Spleen (tissue), 11 donors: ENCODE results near the gene CTNNA2. TPM values are rescaled to one million over a fixed set of nuclear protein-coding genes. Genes with fewer than 3 reads are reported as not detected.

Experiments
- DNase-seq: peaks from one replicate; pipeline ENCODE4 v3.0.0-alpha.2; 2020
- H3K27ac ChIP-seq, 8 donors: fragments of 200-600 bp; sonication (generic) in 7 of 8; 1 replicate in 4 of 8; 2 replicates in 4 of 8; pipeline versions ENCODE4 v1.5.0 to v1.8.0; 2016 to 2021; ENCODE audit warnings: inconsistent platforms in 4 of 8, mild to moderate bottlenecking in 4 of 8, moderate library complexity in 1 of 8
- H3K27me3 ChIP-seq, 7 donors: fragments of 200-600 bp; sonication (generic) in 6 of 7; replicated peaks in 1 of 7; 1 replicate in 4 of 7; 2 replicates in 3 of 7; pipeline versions ENCODE4 v1.5.0 to v1.8.0; 2016 to 2021; ENCODE audit warnings: inconsistent platforms in 3 of 7, mild to moderate bottlenecking in 1 of 7
- H3K36me3 ChIP-seq, 6 donors: fragments of 200-600 bp; sonication (generic) in 5 of 6; 1 replicate in 4 of 6; 2 replicates in 2 of 6; pipeline versions ENCODE4 v1.5.0 to v1.8.0; 2016 to 2021; ENCODE audit warnings: inconsistent platforms in 2 of 6
- H3K4me1 ChIP-seq, 6 donors: fragments of 200-600 bp; sonication (generic) in 5 of 6; 1 replicate in 3 of 6; 2 replicates in 3 of 6; pipeline versions ENCODE4 v1.5.0 to v1.8.0; 2016 to 2021; ENCODE audit warnings: inconsistent platforms in 3 of 6
- H3K4me3 ChIP-seq, 8 donors: fragments of 200-600 bp; sonication (generic) in 7 of 8; 1 replicate in 4 of 8; 2 replicates in 4 of 8; pipeline versions ENCODE4 v1.5.0 to v1.8.0; 2016 to 2021; ENCODE audit warnings: inconsistent platforms in 4 of 8, mild to moderate bottlenecking in 4 of 8, moderate library complexity in 2 of 8
- H3K9me3 ChIP-seq, 8 donors: fragments of 200-600 bp; sonication (generic) in 7 of 8; 1 replicate in 4 of 8; 2 replicates in 4 of 8; pipeline versions ENCODE4 v1.5.0 to v1.8.0; 2016 to 2021; ENCODE audit warnings: inconsistent platforms in 4 of 8
- POLR2A ChIP-seq, 3 donors: fragments of 450-650 bp; IDR thresholded peaks; one replicate each; pipeline ENCODE4 v1.5.1; 2017; ENCODE audit warnings: antibody characterized with exemption in 3 of 3, mild to moderate bottlenecking in 1 of 3
- POLR2AphosphoS5 ChIP-seq, 3 donors: sonication (generic); formaldehyde crosslinking; IDR thresholded peaks; one replicate each; pipeline ENCODE4 v1.5.1; 2017; ENCODE audit warnings: antibody characterized with exemption in 3 of 3
- WGBS, 5 donors: extraction: QIAGEN DNeasy Blood & Tissue Kit in 3 of 5; methylation state at CpG; one replicate each; pipeline versions ENCODE4 v1.1.5 to v1.1.7; 2013 to 2018; 5-methylcytosine and 5-hydroxymethylcytosine counted together
- intact Hi-C: fragments of 100-400 bp; cut with DNase I; formaldehyde crosslinking; loops from one replicate; pipeline ENCODE4 v1.15.0; 2023; ENCODE audit warnings: low total_unique reads
- polyA plus RNA-seq, 3 donors: library from polyadenylated mRNA; stranded (reverse); fragments of 200-250 nt; gene quantifications; one replicate each; pipeline ENCODE4 v1.2.1, GENCODE V29; 2013
- total RNA-seq, 7 donors: library from RNA; depleted of rRNA in 3 of 7; stranded (reverse); fragments of >200 nt in 3 of 7; fragmentation: NEBNext Ultra II Directional in 4 of 7; extraction: Animal tissue kit (Norgen Biotek cat#: 25700) in 4 of 7; gene quantifications; one replicate each; pipeline versions ENCODE4 v1.1.0 to v1.2.1, GENCODE V29; 2016 to 2021
- TF ChIP-seq, protein P1 (sequence below), 11 experiments: fragments of 200-600 bp in 7 of 11; fragments of 450-650 bp in 4 of 11; sonication (generic) in 4 of 11; IDR thresholded peaks in 8 of 11; conservative IDR thresholded peaks in 3 of 11; 1 replicate in 7 of 11; 2 replicates in 4 of 11; pipeline versions ENCODE4 v1.4.0 to v1.8.0; 2016 to 2021; ENCODE audit warnings: antibody characterized with exemption in 11 of 11, inconsistent platforms in 4 of 11, mild to moderate bottlenecking in 1 of 11
- donor health status: healthy with polysubstance abuse.
- donor health status: DM: no; HTN: no; CAD: no; lungs with moderate emphysema.
- donor health status: DM: no; HTN: no; CAD: no.
- donor health status: Bipolar disorder and iron deficiency.
- donor health status: healthy.
- donor health status: DM: no; HTN: no; CAD: no.
- donor health status: DM: yes; HTN: yes; CAD: no.

The CTNNA2 gene
- total and polyA plus RNA-seq, 10 donors, result not detected

DNA sequence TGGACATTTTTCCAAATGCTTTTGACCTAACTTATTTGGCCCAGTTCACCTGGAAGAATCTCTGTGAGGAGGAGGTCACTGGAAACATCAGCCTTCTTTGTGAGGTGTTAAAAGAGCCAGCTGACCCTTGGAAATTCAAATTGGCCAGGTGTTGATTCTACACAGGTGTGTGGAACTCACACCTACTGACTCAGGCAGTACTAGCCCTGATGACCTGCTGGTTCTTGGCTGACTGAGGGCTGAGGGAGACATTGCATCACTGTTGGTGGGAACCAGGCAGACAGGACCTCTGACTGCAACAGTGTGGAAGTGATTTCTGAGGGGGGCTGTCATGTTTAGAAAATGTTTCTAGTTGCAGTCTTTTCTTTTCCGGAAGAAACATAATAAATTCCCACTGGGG, 1033.9 kb downstream of the CTNNA2 start:
- Histone ChIP-seq H3K27me3 (no peaks in the 10 kb centered on the region), H3K36me3 (no peaks in the 10 kb centered on the region), H3K4me1 (no peaks in the 10 kb centered on the region), H3K4me3 (no peak overlapping the region), H3K27ac (no peak overlapping the region), H3K9me3 (peaks cover 0 to 9% (median 1%) of the 10 kb centered on the region in 8 donors)
- 86 to 100% (median 91%) methylated on average over 1 of the region's 1 CpG for WGBS, 5 donors
- intact Hi-C loops, result no loop called here
- no peak for DNase-seq
- TF ChIP-seq POLR2A (IDR thresholded peaks at IDR 0.05) (no peak), POLR2AphosphoS5 (IDR thresholded peaks at IDR 0.05) (no peak)
- TF ChIP-seq, protein P1, sequence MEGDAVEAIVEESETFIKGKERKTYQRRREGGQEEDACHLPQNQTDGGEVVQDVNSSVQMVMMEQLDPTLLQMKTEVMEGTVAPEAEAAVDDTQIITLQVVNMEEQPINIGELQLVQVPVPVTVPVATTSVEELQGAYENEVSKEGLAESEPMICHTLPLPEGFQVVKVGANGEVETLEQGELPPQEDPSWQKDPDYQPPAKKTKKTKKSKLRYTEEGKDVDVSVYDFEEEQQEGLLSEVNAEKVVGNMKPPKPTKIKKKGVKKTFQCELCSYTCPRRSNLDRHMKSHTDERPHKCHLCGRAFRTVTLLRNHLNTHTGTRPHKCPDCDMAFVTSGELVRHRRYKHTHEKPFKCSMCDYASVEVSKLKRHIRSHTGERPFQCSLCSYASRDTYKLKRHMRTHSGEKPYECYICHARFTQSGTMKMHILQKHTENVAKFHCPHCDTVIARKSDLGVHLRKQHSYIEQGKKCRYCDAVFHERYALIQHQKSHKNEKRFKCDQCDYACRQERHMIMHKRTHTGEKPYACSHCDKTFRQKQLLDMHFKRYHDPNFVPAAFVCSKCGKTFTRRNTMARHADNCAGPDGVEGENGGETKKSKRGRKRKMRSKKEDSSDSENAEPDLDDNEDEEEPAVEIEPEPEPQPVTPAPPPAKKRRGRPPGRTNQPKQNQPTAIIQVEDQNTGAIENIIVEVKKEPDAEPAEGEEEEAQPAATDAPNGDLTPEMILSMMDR (IDR thresholded peaks at IDR 0.05 in 8 of 11, conservative IDR thresholded peaks at IDR 0.05 in 3 of 11), result no peak

DNA sequence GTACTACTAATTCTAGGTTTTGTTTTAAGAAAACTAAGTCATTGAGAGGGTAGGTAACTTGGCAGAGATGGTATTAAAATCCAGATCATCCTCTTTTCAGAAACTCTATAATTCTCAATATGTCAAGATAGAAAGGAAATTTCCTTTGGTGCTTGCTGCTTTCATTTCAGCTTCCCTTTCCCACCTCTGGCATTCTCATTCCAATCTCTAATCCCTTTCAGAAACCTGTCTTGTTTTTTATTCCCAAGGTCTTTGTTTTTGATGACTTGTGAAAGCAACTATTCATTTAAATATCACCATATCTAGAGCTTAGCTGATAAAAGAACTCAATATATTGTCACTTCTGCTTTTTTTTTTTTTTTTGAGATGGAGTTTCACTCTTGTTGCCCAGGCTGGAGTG, 1034.5 kb downstream of the CTNNA2 start:
- peaks cover 0 to 9% (median 1%) of the 10 kb centered on the region in 8 donors for H3K9me3 ChIP-seq
- H3K27ac ChIP-seq, result no peak overlapping the region
- no peaks in the 10 kb centered on the region for H3K4me1 ChIP-seq
- no peaks in the 10 kb centered on the region for H3K27me3 ChIP-seq
- no peaks in the 10 kb centered on the region for H3K36me3 ChIP-seq
- no peak for DNase-seq
- intact Hi-C loops, result no loop called here
- TF ChIP-seq, protein P1 (IDR thresholded peaks at IDR 0.05 in 8 of 11, conservative IDR thresholded peaks at IDR 0.05 in 3 of 11), result no peak
- TF ChIP-seq POLR2A (IDR thresholded peaks at IDR 0.05) (no peak), POLR2AphosphoS5 (IDR thresholded peaks at IDR 0.05) (no peak)
- no peak overlapping the region for H3K4me3 ChIP-seq

DNA sequence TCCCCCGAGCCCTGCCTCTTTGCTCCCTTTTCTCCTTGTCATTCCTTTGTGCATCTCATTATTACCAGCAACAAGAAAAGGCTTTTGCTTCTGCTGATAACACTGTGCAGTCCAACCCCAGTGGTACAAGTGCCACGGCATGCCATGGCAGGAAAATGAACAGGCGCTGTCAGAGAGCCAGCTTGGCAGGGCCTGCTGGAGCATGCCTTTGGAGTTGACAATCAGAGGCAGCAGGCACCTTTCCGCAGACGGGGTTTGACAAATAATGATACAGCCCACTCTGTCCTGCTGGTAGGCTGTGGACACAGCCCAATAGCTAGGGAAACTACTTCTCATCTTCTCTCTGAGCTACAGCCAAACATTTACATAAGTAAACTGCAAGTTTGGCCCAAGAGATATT, 1035.6 kb downstream of the CTNNA2 start:
- intact Hi-C loops, result no loop called here
- DNase-seq, result no peak

DNA sequence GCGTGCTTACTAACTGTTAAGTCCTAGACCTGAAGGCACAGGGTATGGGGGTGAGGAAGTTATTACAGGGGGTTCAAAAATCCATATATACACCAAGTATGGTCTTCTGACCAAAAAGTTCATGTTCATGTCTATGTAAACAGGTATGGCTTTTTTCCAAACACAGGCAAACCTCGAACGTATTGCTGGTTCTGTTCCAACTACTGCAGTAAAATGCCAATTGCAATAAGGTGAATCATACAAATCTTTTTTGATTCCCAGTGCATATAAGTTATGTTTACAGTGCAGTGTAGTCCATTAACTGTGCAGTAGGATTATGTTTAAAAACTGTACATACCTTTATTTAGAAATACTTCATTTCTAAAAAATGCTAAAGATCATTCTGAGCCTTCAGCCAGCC, 1037.0 kb downstream of the CTNNA2 start:
- DNase-seq, result no peak
- Histone ChIP-seq H3K27me3 (no peaks in the 10 kb centered on the region), H3K4me1 (no peaks in the 10 kb centered on the region), H3K27ac (no peak overlapping the region), H3K9me3 (peaks cover 0 to 9% (median 1%) of the 10 kb centered on the region in 8 donors), H3K36me3 (no peaks in the 10 kb centered on the region), H3K4me3 (no peak overlapping the region)
- TF ChIP-seq, protein P1 (IDR thresholded peaks at IDR 0.05 in 8 of 11, conservative IDR thresholded peaks at IDR 0.05 in 3 of 11), result no peak
- TF ChIP-seq POLR2A (IDR thresholded peaks at IDR 0.05) (no peak), POLR2AphosphoS5 (IDR thresholded peaks at IDR 0.05) (no peak)
- 68 to 87% (median 78%) methylated on average over 3 of the region's 3 CpGs for WGBS, 5 donors
- intact Hi-C loops, result no loop called here

More for the DNA sequence above, 1035.6 kb downstream of the CTNNA2 start:
- no peaks in the 10 kb centered on the region for H3K4me1 ChIP-seq
- no peaks in the 10 kb centered on the region for H3K27me3 ChIP-seq
- no peaks in the 10 kb centered on the region for H3K36me3 ChIP-seq
- H3K9me3 ChIP-seq, result peaks cover 0 to 9% (median 1%) of the 10 kb centered on the region in 8 donors
- H3K4me3 ChIP-seq, result no peak overlapping the region
- TF ChIP-seq POLR2AphosphoS5 (IDR thresholded peaks at IDR 0.05) (no peak), POLR2A (IDR thresholded peaks at IDR 0.05) (no peak)
- TF ChIP-seq, protein P1 (IDR thresholded peaks at IDR 0.05 in 8 of 11, conservative IDR thresholded peaks at IDR 0.05 in 3 of 11), result no peak
- no peak overlapping the region for H3K27ac ChIP-seq
- 81 to 94% (median 85%) methylated on average over 5 of the region's 5 CpGs for WGBS, 5 donors
